Esophagus muscularis mucosa (tissue), 4 donors: ENCODE measurements around the gene HMOX1. TPM values are rescaled to one million over a fixed set of nuclear protein-coding genes. Genes with fewer than 3 reads are reported as not detected.

Experiments
- DNase-seq: peaks from one replicate; pipeline ENCODE4 v3.0.0-alpha.2; 2017; ENCODE audit errors: extremely low spot score
- H3K27ac ChIP-seq, 4 donors: fragments of 200-600 bp; sonication (generic); replicated peaks in 1 of 4; 1 replicate in 3 of 4; 2 replicates in 1 of 4; pipeline ENCODE4 v1.5.1; 2016 to 2019; ENCODE audit warnings: mild to moderate bottlenecking in 1 of 4
- H3K27me3 ChIP-seq, 4 donors: fragments of 200-600 bp; sonication (generic); one replicate each; pipeline versions ENCODE4 v1.5.1 to v1.6.0; 2016 to 2019
- H3K36me3 ChIP-seq, 4 donors: fragments of 200-600 bp; sonication (generic); one replicate each; pipeline ENCODE4 v1.5.1; 2016 to 2019
- H3K4me1 ChIP-seq, 4 donors: fragments of 200-600 bp; sonication (generic); one replicate each; pipeline ENCODE4 v1.5.1; 2016 to 2019
- H3K4me3 ChIP-seq, 4 donors: fragments of 200-600 bp; sonication (generic); 1 replicate in 2 of 4; 2 replicates in 2 of 4; pipeline ENCODE4 v1.5.1; 2016 to 2019; ENCODE audit warnings: mild to moderate bottlenecking in 4 of 4, moderate library complexity in 1 of 4
- H3K9me3 ChIP-seq, 4 donors: fragments of 200-600 bp; sonication (generic); 1 replicate in 3 of 4; 2 replicates in 1 of 4; pipeline ENCODE4 v1.5.1; 2016 to 2019
- CTCF ChIP-seq, 3 experiments: fragments of 200-600 bp in 2 of 3; fragments of 450-650 bp in 1 of 3; sonication (generic) in 2 of 3; IDR thresholded peaks; one replicate each; pipeline ENCODE4 v1.5.1; 2017 to 2019; ENCODE audit warnings: antibody characterized with exemption in 3 of 3, mild to moderate bottlenecking in 2 of 3, moderate library complexity in 1 of 3
- EP300 ChIP-seq: sonication (generic); formaldehyde crosslinking; IDR thresholded peaks from one replicate; pipeline ENCODE4 v1.6.1; 2017; ENCODE audit warnings: antibody characterized with exemption
- POLR2A ChIP-seq: fragments of 450-650 bp; IDR thresholded peaks from one replicate; pipeline ENCODE4 v1.6.1; 2017; ENCODE audit warnings: antibody characterized with exemption, moderate library complexity, mild to moderate bottlenecking, low read depth
- POLR2AphosphoS5 ChIP-seq, 2 donors: sonication (generic); formaldehyde crosslinking; IDR thresholded peaks; one replicate each; pipeline ENCODE4 v1.6.1; 2017; ENCODE audit warnings: antibody characterized with exemption in 2 of 2
- WGBS: methylation state at CpG from one replicate; pipeline ENCODE4 v1.1.5; 2018; 5-methylcytosine and 5-hydroxymethylcytosine counted together
- intact Hi-C: fragments of 100-400 bp; cut with DNase I; formaldehyde crosslinking; loops from one replicate; pipeline ENCODE4 v1.15.1; 2023
- total RNA-seq, 4 donors: library from RNA; depleted of rRNA; stranded (reverse); fragments of >200 nt; gene quantifications; one replicate each; pipeline versions ENCODE4 v1.1.0 to v1.2.1, GENCODE V29; 2016

HMOX1 gene
- total RNA-seq, 4 donors from 2014 or later, result 8.7 to 603 (median 13.0) TPM

- Histone ChIP-seq H3K36me3 (no peaks in the 10 kb centered on the region), H3K4me3 (no peak overlapping the region), H3K27me3 (no peaks in the 10 kb centered on the region), H3K9me3 (no peaks in the 10 kb centered on the region), H3K27ac (peak overlapping the region; percentile 74 to 76 (median 75)), H3K4me1 (peaks cover 28 to 42% (median 31%) of the 10 kb centered on the region in 4 donors)
- TF ChIP-seq POLR2A (no peak), EP300 (no peak), POLR2AphosphoS5 (IDR thresholded peaks at IDR 0.05) (no peak), CTCF (IDR thresholded peaks at IDR 0.05) (no peak)
- intact Hi-C loops, result no loop called here
- no peak for DNase-seq
- WGBS, result 69% methylated on average over 3 of the region's 3 CpGs
These were observed 3.2 kb upstream of the HMOX1 start for GRCh38 chr22:35377735-35378134.

GRCh38 chr22:35378621-35379020 is 2.3 kb upstream of the HMOX1 start:
- peaks cover 28 to 51% (median 31%) of the 10 kb centered on the region in 4 donors for H3K4me1 ChIP-seq
- intact Hi-C loops, result no loop called here
- no peak overlapping the region for H3K4me3 ChIP-seq
- peaks cover 0 to 4% (median 2%) of the 10 kb centered on the region in 4 donors for H3K36me3 ChIP-seq
- peak overlapping the region in 2 of 4 donors; percentile 75 to 76 for H3K27ac ChIP-seq
- DNase-seq, result no peak
- WGBS, result 96% methylated on average over 3 of the region's 3 CpGs
- TF ChIP-seq POLR2A (no peak), CTCF (IDR thresholded peaks at IDR 0.05) (no peak), POLR2AphosphoS5 (IDR thresholded peaks at IDR 0.05) (no peak), EP300 (no peak)
- H3K27me3 ChIP-seq, result no peaks in the 10 kb centered on the region
- no peaks in the 10 kb centered on the region for H3K9me3 ChIP-seq

GRCh38 chr22:35379146-35379993 is 1.5 kb upstream of the HMOX1 start:
- no peak for DNase-seq
- TF ChIP-seq POLR2AphosphoS5 (IDR thresholded peaks at IDR 0.05), result no peak
- no peak for TF ChIP-seq POLR2A
- no peak for TF ChIP-seq CTCF (IDR thresholded peaks at IDR 0.05)
- no peak for TF ChIP-seq EP300

GRCh38 chr22:35380013-35380412 is 883 bp upstream of the HMOX1 start:
- peak overlapping the region; percentile 74 to 87 (median 85) for H3K27ac ChIP-seq
- no peak for DNase-seq
- peaks cover 28 to 51% (median 31%) of the 10 kb centered on the region in 4 donors for H3K4me1 ChIP-seq
- intact Hi-C loops, result no loop called here
- no peak overlapping the region for H3K4me3 ChIP-seq
- no peaks in the 10 kb centered on the region for H3K9me3 ChIP-seq
- H3K36me3 ChIP-seq, result peaks cover 0 to 13% (median 5%) of the 10 kb centered on the region in 4 donors
- WGBS, result 80% methylated on average over 6 of the region's 6 CpGs
- no peaks in the 10 kb centered on the region for H3K27me3 ChIP-seq
- TF ChIP-seq EP300 (no peak), POLR2AphosphoS5 (IDR thresholded peaks at IDR 0.05) (no peak), CTCF (IDR thresholded peaks at IDR 0.05) (no peak), POLR2A (no peak)

More at GRCh38 chr22:35379146-35379993, 1.5 kb upstream of the HMOX1 start:
- peak overlapping the region in 1 of 4 donors; percentile 74 for H3K27ac ChIP-seq
- H3K27me3 ChIP-seq, result no peaks in the 10 kb centered on the region
- 92% methylated on average over 10 of the region's 10 CpGs for WGBS
- intact Hi-C loops, result no loop called here
- H3K36me3 ChIP-seq, result peaks cover 0 to 10% (median 4%) of the 10 kb centered on the region in 4 donors
- H3K9me3 ChIP-seq, result no peaks in the 10 kb centered on the region
- H3K4me3 ChIP-seq, result no peak overlapping the region
- H3K4me1 ChIP-seq, result peaks cover 28 to 51% (median 31%) of the 10 kb centered on the region in 4 donors
